GM10266 (cell line): Measurements from ENCODE around the gene NOC4L.

Experiments
- DNase-seq: peaks from one replicate; pipeline ENCODE4 v3.0.0; 2012; ENCODE audit errors: extremely low spot score
- CTCF ChIP-seq: IDR thresholded peaks from 2 replicates; pipeline ENCODE4 v1.5.1; 2012; ENCODE audit warnings: mild to moderate bottlenecking, low read depth; ENCODE audit not compliant: control insufficient read depth, insufficient read depth; ENCODE audit errors: missing control alignments

NOC4L gene

DNA sequence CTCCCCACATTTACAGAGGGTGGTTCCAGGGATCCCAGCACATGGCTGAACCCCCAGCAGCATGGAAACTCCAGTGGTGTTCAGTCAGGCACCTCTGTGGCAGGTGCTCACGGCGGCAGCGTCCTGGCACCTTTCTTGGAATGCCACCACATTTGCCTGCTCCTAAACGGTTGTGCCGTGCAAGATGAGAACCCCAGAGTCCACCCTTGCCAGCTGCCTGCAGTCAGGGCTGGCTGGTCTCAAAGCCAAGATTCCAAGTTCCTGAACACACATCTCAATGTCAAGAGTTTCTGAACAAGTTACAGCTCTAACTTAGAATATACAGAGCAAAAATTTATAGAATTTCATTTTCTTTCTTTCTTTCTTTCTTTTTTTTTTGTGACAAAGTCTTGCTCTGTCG lies 38.8 kb upstream of the NOC4L start:
- DNase-seq, result no peak
- no peak for TF ChIP-seq CTCF

- DNase-seq, result no peak
- TF ChIP-seq CTCF, result no peak
Observed at GRCh38 chr12:132106921-132107320, 37.3 kb upstream of the NOC4L start.

DNA sequence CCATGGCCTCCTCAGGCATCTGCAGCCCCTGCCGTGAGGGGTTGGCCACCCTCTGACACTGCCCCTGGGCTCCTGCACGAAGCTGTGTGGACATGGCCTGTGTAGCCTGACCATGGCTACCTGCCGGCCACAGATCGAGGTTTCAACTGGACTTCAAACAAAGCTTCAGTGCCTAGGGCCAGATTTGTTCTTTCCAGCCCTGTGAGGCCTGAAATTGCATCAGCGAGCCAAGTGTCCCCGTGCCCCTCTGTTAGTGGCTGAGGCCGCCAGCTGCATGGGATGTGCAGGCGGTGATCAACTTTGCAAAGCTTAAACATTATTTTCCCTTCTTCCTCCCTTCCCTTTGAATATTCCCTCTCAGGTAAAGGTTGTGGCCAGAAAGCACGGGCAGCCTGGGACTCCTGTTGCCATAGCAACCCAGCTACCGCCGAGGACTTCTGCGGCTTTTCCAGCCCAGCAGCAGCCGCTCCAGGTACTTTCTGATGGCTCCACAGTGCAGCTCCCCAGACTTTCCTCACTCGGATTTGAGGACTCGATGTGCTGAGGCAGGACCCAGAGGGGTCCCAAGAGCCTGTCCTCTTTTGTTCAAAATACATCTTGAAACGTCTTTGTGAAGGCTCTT lies 35.9 kb upstream of the NOC4L start:
- no peak for TF ChIP-seq CTCF
- DNase-seq, result no peak

DNA sequence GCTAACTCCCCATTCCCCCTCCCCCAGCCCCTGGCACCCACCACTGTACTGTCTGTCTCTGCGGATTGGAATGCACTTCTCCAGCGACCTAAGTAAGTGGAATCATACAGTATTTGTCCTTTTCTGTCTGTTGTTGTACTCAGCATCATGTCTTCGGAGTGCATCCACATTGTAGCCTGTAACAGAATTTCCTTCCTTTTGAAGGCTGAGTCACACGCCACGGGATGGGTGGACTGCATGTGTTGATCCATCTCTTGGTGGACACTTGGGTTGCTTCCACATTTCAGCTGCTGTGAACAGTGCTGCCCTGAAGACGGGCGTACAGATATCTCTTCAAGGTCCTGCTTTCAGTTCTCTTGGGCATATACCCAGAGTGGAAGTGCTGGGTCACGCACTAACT lies 34.5 kb upstream of the NOC4L start:
- DNase-seq, result no peak
- TF ChIP-seq CTCF, result no peak

GRCh38 chr12:132110677-132111076 lies 33.6 kb upstream of the NOC4L start:
- DNase-seq, result no peak
- TF ChIP-seq CTCF, result no peak

GRCh38 chr12:132111654-132112304 lies 32.5 kb upstream of the NOC4L start:
- no peak for DNase-seq
- no peak for TF ChIP-seq CTCF

- TF ChIP-seq CTCF, result no peak
- DNase-seq, result no peak
Observed at GRCh38 chr12:132114667-132115066, 29.6 kb upstream of the NOC4L start.
